Stimulated activated CD4-positive, alpha-beta T cell treated with anti-CD3 and anti-CD28 coated beads, TNF-alpha, amount 100 ng/mL, for 24 hours (primary cell): ENCODE data around the gene GATA6.
"Not testable (repeated sequence)": the region's sequence is repeated elsewhere in the genome, so short reads cannot be mapped to it uniquely, and the experiment has no call there.

Experiments
- DNase-seq, 3 experiments: peaks; one replicate each; pipeline ENCODE4 v3.0.0-alpha.2; 2020; ENCODE audit warnings: low read depth in 3 of 3

Gene GATA6

GRCh38 chr18:22180722-22181121, 11.3 kb downstream of the GATA6 start:
- DNase-seq = no peak

- DNase-seq = no peak
Measured at GRCh38 chr18:22182884-22183697, 13.7 kb downstream of the GATA6 start.

- no peak for DNase-seq
Measured at GRCh38 chr18:22183698-22184170, 14.3 kb downstream of the GATA6 start.

GRCh38 chr18:22184573-22184972, 15.2 kb downstream of the GATA6 start:
- DNase-seq = not testable (repeated sequence)

- no peak for DNase-seq
Measured at GRCh38 chr18:22185273-22185672, 15.9 kb downstream of the GATA6 start.

GRCh38 chr18:22185771-22186386, 16.5 kb downstream of the GATA6 start:
- no peak for DNase-seq

GRCh38 chr18:22186484-22186971, 17.1 kb downstream of the GATA6 start:
- no peak for DNase-seq

GRCh38 chr18:22188559-22189267, 19.3 kb downstream of the GATA6 start:
- DNase-seq = no peak

GRCh38 chr18:22189449-22190166, 20.2 kb downstream of the GATA6 start:
- DNase-seq = no peak

- no peak for DNase-seq
Measured at GRCh38 chr18:22191346-22191695, 21.9 kb downstream of the GATA6 start.

- DNase-seq = no peak
Measured at GRCh38 chr18:22191923-22192322, 22.5 kb downstream of the GATA6 start.

GRCh38 chr18:22193466-22193865, 24.1 kb downstream of the GATA6 start:
- no peak for DNase-seq

GRCh38 chr18:22194151-22194598, 24.8 kb downstream of the GATA6 start:
- no peak for DNase-seq

GRCh38 chr18:22195052-22195451, 25.7 kb downstream of the GATA6 start:
- DNase-seq = no peak

GRCh38 chr18:22196943-22197342, 27.6 kb downstream of the GATA6 start:
- not testable (repeated sequence) for DNase-seq

GRCh38 chr18:22197668-22198067, 28.3 kb downstream of the GATA6 start:
- no peak for DNase-seq

- no peak for DNase-seq
Measured at GRCh38 chr18:22198163-22198562, 28.8 kb downstream of the GATA6 start.

GRCh38 chr18:22199005-22199404, 29.6 kb downstream of the GATA6 start:
- no peak for DNase-seq

- DNase-seq = no peak
Measured at GRCh38 chr18:22200611-22201225, 31.3 kb downstream of the GATA6 start.

- no peak for DNase-seq
Measured at GRCh38 chr18:22203035-22203434, 33.6 kb downstream of the GATA6 start.

- DNase-seq = no peak
Measured at GRCh38 chr18:22203536-22204213, 34.3 kb downstream of the GATA6 start.
